H54 (cell line): Measurements from ENCODE around the gene CROCC2.

Experiments used
- DNase-seq: peaks from one replicate; pipeline ENCODE4 v3.0.0; 2011; ENCODE audit warnings: low spot score, mixed read lengths; ENCODE audit not compliant: insufficient read length
- FAIRE-seq: peaks from 3 replicates; lab custom pipeline; 2011; peaks lifted over from hg19 to GRCh38; lab: Jason Lieb, UNC
- POLR2A ChIP-seq: IDR thresholded peaks from 2 replicates; pipeline ENCODE4 v1.6.1; 2011; ENCODE audit warnings: low read depth, mild to moderate bottlenecking, low read length

The CROCC2 gene

DNA sequence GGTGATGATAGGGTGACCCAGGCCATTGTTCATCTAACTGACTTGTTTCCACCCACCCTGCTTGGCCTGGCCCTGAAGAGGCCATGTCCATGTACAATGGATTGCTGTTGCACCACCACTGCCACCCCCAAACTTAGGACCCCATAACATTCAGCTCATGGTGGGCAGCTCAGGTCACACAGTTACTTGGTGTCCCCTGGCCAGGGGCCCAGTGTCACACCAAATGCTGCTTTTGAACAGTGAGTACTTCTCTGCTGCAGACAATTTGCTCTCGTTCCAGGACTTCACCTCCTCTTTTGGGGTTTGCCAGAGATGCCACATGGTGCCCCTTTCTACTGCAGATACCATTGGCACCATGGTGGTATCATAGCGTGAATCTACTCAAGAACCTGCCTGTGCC is 21.9 kb upstream of the CROCC2 start:
- TF ChIP-seq POLR2A, result no peak
- FAIRE-seq (no peak), DNase-seq (no peak)

DNA sequence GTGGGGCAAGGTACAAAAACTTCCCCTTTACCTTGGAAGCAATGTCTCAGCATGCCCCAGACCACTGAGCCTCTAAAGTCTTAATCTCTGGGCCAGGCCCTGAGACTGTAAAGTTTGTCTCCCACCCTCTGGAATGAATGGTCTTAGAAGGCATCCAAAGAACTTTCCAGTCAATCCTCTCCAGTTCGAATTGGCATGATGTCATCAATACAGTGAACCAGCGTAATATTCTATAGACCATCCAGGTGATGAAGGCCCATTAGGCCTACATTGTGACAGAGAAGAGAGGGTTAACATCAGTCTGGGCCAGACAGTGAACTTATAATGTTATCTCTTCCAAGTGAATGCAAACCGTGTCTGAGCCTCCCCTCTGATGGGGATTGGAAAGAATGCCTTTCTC is 21.4 kb upstream of the CROCC2 start:
- no peak for TF ChIP-seq POLR2A
- FAIRE-seq, result no peak

DNA sequence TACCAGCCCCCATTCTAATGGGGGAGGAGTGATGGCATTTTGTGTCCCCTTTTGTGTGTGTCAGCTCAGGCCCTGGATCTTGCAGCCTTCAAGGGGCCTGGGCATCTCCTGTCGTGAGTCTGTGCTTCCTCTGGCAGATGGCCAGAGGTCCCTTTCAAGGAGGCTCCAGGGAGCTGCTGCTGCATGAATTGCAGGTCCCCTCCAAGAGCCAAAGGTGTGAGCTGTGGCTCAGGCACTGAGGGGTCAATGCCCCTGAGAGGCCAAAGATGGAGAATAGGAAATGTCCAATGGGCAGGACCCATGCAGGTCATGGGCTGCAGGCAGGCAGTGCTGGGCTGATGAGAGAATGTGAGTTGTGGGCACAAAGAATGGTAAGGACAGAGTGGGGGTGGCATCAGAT is 20.6 kb upstream of the CROCC2 start:
- no peak for DNase-seq
- no peak for TF ChIP-seq POLR2A
- FAIRE-seq, result no peak

More for the DNA sequence above, 21.4 kb upstream of the CROCC2 start:
- no peak for DNase-seq

DNA sequence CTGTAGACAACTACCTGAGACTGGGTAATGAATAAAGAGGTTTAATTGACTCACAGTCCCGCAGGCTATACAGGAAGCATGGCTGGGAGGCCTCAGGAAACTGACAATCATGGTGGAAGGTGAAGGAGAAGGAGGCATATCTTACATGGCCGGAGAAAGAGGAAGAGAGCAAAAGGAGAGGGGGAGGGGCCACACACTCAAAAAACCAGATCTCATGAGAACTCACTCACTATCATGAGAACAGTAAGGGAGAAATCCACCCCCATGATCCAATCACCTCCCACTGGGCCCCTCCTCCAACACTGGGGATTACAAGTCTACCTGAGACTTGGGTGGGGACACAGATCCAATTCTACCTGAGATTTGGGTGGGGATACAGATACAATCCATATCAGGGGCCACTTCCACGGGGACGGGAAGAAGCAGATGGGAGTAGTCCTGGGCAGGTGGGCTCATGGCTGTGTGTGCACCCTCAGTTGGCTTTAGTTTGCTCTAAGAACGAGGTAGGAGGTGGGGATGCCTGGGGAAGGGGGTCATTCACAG is 20.0 kb upstream of the CROCC2 start:
- FAIRE-seq (no peak), DNase-seq (no peak)
- TF ChIP-seq POLR2A, result no peak

DNA sequence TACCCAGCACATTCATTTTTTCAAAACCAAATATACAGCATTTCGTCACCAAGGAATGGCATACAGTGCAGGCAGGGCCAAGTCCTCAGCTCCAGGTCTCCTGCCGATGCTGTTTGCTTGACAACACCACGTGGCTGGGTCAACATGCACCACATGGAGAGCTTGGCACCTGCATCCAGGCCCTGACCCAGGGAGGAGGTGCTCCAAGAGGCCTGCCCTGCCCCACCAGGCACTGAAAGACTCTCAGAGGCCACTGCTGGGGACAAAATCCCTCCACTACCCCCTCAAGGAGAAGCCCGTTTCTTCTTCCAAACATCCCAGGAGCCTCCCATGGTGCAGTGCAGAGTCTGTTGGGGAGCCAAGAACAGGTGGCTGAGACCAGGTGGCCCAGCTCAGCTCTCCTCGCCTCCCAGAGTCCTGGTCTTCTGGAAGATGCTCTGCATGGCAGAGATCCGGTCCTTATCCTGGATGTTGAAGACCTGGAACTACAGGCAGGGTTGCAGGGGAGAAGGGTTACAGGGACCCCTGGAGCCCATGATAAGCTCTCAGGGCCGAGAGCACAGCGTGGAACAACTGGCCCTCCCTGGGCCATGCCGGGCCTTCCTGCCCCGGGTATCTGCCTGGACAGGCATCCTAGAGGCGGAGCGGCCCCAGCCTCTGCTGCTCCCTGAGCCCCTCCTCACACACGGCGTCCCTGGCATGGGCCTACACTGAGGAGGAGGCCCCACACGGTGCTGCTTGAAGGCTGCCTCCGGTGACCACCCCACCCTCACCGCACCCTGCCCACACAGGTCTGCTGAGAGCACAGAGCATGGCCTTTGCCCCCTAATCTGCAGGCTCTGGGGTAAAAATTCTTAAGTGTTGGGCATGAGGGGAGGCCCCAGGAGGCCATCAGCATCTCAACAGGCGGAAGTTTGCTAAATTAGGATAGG is 19.2 kb upstream of the CROCC2 start:
- DNase-seq (no peak), FAIRE-seq (no peak)
- no peak for TF ChIP-seq POLR2A

- FAIRE-seq (no peak), DNase-seq (no peak)
- TF ChIP-seq POLR2A, result no peak
These were observed 18.5 kb upstream of the CROCC2 start for GRCh38 chr2:240887631-240888030.

GRCh38 chr2:240888130-240888889 is 17.8 kb upstream of the CROCC2 start:
- TF ChIP-seq POLR2A, result no peak
- DNase-seq (no peak), FAIRE-seq (no peak)

GRCh38 chr2:240888890-240889573 is 17.1 kb upstream of the CROCC2 start:
- TF ChIP-seq POLR2A, result no peak
- no peak for FAIRE-seq
- DNase-seq, result no peak

- no peak for TF ChIP-seq POLR2A
- FAIRE-seq (no peak), DNase-seq (no peak)
These were observed 16.3 kb upstream of the CROCC2 start for GRCh38 chr2:240889601-240890560.

DNA sequence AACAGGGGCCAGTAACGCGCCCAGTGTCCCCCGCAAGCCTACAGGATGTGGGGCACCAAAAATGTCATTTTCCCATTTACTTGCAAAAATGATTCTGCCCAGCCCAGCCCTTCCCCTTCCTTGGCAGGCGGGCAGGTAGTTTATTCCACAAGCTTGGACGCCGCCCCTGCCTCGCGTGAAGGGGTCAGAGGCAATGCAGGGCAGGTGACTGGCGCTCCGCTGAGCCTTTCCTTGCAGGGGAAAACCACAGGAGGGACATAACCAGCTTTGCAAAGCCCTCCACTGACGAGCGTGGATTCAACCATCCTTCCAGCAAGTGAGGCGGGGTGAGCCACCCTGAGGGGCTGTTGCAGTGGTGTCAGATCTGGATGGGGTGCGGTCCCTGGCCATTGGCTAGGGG is 15.4 kb upstream of the CROCC2 start:
- TF ChIP-seq POLR2A, result no peak
- FAIRE-seq (no peak), DNase-seq (no peak)

GRCh38 chr2:240891492-240892340 is 14.4 kb upstream of the CROCC2 start:
- FAIRE-seq (no peak), DNase-seq (no peak)
- no peak for TF ChIP-seq POLR2A

- DNase-seq, result no peak
- no peak for TF ChIP-seq POLR2A
- no peak for FAIRE-seq
These were observed 13.8 kb upstream of the CROCC2 start for GRCh38 chr2:240892356-240892755.
